Peyer's patch (tissue), 4 donors: Measurements from ENCODE around the gene RSBN1L.

ENCODE experiments used
- POLR2A ChIP-seq, 2 donors: fragments of 450-650 bp; IDR thresholded peaks; one replicate each; pipeline ENCODE4 v1.5.1; 2017; ENCODE audit warnings: antibody characterized with exemption in 2 of 2, mild to moderate bottlenecking in 2 of 2, moderate library complexity in 2 of 2
- TF ChIP-seq, protein P1 (sequence below), 6 experiments: fragments of 450-650 bp in 4 of 6; fragments of 200-600 bp in 2 of 6; sonication (generic) in 1 of 6; IDR thresholded peaks; one replicate each; pipeline ENCODE4 v1.5.1; 2017 to 2019; ENCODE audit warnings: antibody characterized with exemption in 6 of 6, mild to moderate bottlenecking in 3 of 6, moderate library complexity in 1 of 6

- TF ChIP-seq, protein P1, sequence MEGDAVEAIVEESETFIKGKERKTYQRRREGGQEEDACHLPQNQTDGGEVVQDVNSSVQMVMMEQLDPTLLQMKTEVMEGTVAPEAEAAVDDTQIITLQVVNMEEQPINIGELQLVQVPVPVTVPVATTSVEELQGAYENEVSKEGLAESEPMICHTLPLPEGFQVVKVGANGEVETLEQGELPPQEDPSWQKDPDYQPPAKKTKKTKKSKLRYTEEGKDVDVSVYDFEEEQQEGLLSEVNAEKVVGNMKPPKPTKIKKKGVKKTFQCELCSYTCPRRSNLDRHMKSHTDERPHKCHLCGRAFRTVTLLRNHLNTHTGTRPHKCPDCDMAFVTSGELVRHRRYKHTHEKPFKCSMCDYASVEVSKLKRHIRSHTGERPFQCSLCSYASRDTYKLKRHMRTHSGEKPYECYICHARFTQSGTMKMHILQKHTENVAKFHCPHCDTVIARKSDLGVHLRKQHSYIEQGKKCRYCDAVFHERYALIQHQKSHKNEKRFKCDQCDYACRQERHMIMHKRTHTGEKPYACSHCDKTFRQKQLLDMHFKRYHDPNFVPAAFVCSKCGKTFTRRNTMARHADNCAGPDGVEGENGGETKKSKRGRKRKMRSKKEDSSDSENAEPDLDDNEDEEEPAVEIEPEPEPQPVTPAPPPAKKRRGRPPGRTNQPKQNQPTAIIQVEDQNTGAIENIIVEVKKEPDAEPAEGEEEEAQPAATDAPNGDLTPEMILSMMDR (IDR thresholded peaks at IDR 0.05) = no peak
- no peak for TF ChIP-seq POLR2A (IDR thresholded peaks at IDR 0.05)
Observed at GRCh38 chr7:77736991-77737390, 40.7 kb downstream of the RSBN1L start.
